ENCODE results near the gene PTGS1.
"Not testable (repeated sequence)": the region's sequence is repeated elsewhere in the genome, so short reads cannot be mapped to it uniquely, and the experiment has no call there.

The PTGS1 gene

DNA sequence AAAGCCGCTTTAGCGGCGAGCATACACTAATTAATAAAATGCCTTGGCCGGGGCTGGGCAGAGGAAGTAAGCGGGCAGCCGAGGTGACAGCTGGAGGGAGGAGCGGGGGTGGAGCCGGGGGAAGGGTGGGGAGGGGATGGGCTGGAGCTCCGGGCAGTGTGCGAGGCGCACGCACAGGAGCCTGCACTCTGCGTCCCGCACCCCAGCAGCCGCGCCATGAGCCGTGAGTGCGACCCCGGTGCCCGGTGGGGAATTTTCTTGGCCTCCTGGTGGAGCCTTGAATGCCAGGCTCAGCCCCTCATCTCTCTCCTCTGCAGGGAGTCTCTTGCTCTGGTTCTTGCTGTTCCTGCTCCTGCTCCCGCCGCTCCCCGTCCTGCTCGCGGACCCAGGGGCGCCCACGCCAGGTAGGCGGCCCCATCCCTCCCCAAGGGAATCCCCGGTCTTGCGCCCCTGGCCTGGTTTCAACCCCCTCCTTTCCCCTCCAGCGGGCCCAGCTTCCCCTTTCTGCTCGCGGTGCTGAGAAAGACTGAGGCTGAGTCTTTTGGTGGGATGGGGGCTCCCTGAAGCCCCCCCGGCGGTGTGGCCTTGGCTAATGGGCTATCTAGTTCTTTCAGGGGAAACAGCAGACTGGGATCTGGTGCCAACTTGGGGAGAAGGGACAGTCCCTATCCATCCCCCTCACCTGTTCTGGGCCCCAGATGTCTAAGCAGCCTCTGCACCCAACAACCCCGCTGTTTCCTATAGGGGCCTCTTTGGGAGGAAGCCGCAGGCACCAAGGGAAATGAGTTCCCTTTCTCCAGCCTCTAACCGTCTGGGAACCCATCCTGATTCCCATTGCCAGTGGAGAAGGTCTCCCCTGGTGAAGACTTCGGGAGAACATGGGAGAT is at the start of gene PTGS1:
PTGS1 (plus strand) TSS at position 156 of the 887 bp plus-strand sequence; CDS start at position 217, 61 bp downstream.
- no peak for DNase-seq (ENCODE audit: low read depth)

GRCh38 chr9:122322553-122322952 is 48.3 kb upstream of the PTGS1 start:
- DNase-seq (ENCODE audit: low read depth): no peak

- not testable (repeated sequence) for DNase-seq (ENCODE audit: low read depth)
Measured at GRCh38 chr9:122324665-122325064, 46.2 kb upstream of the PTGS1 start.

GRCh38 chr9:122325124-122325523 is 45.7 kb upstream of the PTGS1 start:
- no peak for DNase-seq (ENCODE audit: low read depth)

DNA sequence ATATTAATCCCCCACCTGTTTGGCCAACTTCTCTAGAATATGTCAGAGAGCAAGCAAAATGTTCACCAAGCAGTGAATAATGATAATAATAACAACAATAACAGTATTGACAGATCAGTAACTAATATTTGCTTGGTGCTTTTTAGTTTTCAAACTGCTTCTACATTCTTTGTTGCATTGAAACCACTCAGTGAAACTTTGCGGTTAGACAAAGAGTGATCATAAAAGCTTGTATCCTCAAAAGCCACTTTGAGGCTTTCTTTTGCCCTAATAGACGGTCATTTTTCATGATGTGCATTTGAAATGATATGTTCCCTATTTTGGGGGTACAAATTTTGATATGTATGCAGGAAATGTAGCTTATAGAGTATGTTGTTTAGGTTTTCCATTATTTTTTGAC is 43.6 kb upstream of the PTGS1 start:
- no peak for DNase-seq (ENCODE audit: low read depth)

GRCh38 chr9:122329597-122329996 is 41.2 kb upstream of the PTGS1 start:
- no peak for DNase-seq (ENCODE audit: low read depth)

DNA sequence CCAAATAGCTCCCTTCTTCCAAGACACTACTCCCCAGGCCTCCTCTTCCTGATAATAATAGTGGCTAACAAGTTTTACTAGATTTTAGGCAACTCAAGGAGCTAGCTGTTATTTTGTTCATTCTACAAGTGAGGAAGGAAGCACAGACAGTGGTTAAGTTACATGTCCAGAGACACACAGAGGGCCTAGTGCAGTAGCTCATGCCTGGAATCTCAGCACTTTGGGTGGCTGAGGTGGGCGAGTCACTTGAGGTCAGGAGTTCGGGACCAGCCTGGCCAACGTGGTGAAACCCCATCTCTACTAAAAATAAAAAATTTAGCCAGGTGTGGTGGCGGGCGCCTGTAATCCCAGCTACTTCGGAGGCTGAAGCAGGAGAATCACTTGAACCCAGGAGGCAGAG is 40.4 kb upstream of the PTGS1 start:
- not testable (repeated sequence) for DNase-seq (ENCODE audit: low read depth)

DNA sequence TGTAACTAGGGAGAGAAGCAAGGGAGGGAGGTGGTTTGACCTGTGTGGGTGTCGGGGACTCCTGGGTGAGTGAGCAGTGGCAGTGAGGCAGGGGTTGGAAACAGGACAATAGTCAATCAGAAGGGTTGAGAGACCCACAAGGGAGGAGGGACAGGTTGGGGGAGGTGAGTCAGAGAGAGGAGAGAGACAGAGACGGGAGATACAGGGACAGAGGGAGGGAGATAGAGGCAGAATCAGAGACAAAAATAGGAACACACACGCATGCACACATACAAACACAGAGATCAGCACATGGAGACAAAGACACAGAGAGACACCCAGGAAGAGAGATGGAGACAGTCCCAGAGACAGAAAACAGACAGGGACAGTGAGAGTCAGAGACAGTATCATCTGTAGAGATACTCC is 39.3 kb upstream of the PTGS1 start:
- DNase-seq (ENCODE audit: low read depth): no peak

GRCh38 chr9:122332083-122332482 is 38.7 kb upstream of the PTGS1 start:
- no peak for DNase-seq (ENCODE audit: low read depth)

DNA sequence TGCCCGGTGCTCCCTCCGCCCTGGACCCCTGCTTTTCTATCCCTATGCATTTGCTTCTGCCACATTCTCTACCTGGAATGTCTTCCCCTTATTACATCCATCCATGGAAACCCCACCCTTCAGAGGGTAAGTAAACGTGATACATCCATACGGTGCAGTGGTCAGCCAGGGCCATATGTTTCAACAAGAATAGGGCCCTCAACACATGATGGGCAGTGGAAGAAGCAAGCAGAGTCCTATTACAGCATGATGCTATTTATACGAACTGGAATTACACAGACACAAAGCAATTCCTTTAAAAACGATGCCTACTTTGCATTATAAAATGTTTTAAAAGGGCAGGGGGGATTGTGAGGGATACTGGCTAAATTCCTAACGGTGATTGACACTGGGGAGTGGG is 38.2 kb upstream of the PTGS1 start:
- no peak for DNase-seq (ENCODE audit: low read depth)

DNA sequence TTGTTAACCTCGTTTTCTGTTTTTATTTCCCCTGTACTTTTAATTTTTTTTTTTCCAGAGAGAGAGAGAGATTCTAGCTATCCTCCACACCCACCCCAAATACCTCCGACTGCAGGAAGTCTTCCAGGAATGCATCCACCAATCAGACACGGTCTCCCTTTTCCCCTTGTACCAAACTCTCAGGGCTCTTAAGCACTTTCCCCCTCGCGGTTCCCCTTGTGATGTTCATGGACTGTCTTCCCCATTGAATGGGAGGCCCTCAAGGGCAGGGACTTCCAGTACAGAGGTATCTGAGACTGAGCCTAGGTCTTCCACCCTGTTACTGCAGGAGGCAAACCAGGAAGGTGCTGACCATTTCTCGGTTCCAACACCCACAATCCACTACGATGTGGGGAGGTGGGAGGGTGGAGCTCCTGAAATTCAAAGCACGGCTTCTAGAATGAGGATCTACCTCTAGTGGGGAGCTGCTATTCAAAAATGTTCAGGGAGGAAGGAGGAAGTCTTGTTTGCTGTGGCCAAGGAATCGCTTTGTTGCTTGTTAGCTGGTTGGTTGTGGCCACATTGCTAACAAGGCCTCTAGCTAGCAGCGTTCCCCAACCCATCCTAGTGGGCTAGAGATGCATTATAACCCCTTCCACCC is 37.5 kb upstream of the PTGS1 start:
- DNase-seq (ENCODE audit: low read depth): no peak

GRCh38 chr9:122334916-122335315 is 35.9 kb upstream of the PTGS1 start:
- DNase-seq (ENCODE audit: low read depth): no peak

DNA sequence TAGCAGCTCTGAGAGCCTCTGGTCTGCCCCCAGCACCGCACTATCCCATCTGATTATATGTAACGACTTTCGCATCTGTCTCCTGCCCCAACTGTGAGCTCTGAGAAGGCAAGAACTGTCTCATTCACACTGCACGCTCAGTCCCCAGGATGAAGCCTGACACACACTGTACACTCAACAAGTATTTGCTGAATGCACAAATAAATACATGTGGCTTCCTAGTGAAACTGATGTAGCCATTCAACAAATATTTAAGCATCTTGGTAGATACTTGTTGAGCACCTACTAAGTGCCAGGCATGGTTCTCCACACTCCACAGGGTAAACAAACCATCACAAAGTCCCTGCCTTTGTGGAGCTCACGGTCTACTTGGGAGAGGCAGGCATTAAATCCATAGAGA is 34.6 kb upstream of the PTGS1 start:
- no peak for DNase-seq (ENCODE audit: low read depth)

DNA sequence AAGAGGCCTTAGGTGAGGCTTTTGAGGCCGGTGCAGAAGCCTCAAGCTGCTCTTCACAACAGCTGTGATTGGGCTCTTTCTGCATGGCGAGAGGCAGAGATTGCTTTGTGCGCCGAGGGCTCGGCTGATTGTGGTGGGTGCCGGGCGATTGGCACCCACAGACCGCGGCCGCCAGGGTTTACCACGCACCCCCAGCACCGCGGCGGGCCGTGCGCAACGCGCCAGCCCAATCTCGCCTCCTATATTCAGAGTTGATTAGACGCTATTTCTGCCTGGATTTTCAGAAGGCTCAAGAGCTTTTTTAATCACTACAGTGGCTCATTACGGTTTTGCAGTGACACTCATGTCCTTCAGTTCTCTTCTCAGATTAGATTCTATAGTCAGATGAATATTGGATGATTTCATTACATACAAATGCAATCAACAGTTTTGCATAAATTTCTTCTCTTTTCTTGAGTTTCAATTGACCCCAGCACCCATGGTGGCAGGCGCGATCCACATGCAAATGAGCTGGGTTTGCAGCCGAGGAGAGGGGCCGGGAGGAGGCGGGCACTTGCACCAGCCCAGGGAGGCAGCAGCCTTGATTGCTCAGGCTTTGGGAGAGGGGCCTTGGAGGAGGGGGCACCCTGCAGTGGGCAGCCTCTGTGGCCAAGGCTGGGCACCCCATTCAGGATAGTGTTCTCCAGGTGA is 33.8 kb upstream of the PTGS1 start:
- DNase-seq (ENCODE audit: low read depth): no peak

GRCh38 chr9:122337556-122337929 is 33.3 kb upstream of the PTGS1 start:
- no peak for DNase-seq (ENCODE audit: low read depth)

GRCh38 chr9:122338536-122338935 is 32.3 kb upstream of the PTGS1 start:
- no peak for DNase-seq (ENCODE audit: low read depth)

DNA sequence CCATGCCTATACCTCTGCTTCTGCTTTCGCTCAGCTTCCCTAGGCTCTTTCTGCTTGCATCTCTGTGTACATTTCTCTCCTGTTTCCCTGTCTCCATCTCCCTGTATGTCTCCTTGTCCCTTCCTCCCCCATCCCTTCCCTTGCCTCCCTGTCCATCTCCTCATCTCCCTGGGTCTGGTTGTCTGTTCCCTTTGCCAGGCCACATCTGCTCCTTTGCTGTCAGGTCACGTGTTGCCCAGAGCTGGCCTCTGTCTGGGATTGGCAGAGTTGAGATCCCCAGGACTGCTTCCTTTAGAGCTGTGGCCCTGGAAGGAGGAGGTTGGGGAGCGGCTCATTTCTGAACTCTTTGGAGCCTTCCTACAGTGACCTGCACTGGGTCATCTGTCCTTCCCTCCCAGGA is 31.8 kb upstream of the PTGS1 start:
- no peak for DNase-seq (ENCODE audit: low read depth)

DNA sequence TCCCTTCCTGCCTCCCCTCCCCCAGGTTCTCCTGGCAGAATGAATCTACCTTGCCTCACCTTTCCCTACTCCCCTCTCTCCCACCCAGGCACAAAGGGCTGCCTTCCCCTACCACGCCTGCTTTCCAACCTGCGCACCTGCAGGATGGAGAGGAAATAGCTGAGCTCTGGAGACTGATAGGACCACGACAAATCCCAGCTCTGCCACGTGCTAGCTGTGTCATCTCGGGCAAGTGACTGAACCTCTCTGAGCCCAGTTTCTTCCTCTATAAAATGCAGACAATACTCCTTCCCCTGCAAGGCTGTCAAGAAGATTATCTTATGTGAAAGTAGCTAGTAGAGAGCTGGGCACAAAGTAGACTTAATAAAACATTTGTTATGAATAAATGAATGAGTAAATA is 31.2 kb upstream of the PTGS1 start:
- DNase-seq (ENCODE audit: low read depth): no peak

GRCh38 chr9:122340161-122340560 is 30.7 kb upstream of the PTGS1 start:
- DNase-seq (ENCODE audit: low read depth): no peak

GRCh38 chr9:122342323-122343050 is 28.3 kb upstream of the PTGS1 start:
- DNase-seq (ENCODE audit: low read depth): no peak

GRCh38 chr9:122346478-122347347 is 24.1 kb upstream of the PTGS1 start:
- peak; percentile 6 for DNase-seq (ENCODE audit: low read depth)

All from stimulated activated CD4-positive, alpha-beta T cell treated with anti-CD3 and anti-CD28 coated beads, Interleukin-2, amount 100 ng/mL, for 4 hours (primary cell).